ENCODE data around the gene FBN1. TPM values are rescaled to one million over a fixed set of nuclear protein-coding genes. Genes with fewer than 3 reads are reported as not detected.
A peak's percentile ranks its signal among the peaks of the same experiment; 100 is the strongest.

Gene FBN1
- total and polyA plus RNA-seq, 7 donors: 1.2 to 173 (median 57.0) TPM

- TF ChIP-seq EP300 (IDR thresholded peaks at IDR 0.05) (no peak), POLR2A (IDR thresholded peaks at IDR 0.05) (no peak), CTCF (IDR thresholded peaks at IDR 0.05) (no peak)
- Histone ChIP-seq H3K36me3 (no peaks in the 10 kb centered on the region), H3K27me3 (no peaks in the 10 kb centered on the region), H3K9me3 (no peaks in the 10 kb centered on the region), H3K4me3 (no peak overlapping the region), H3K27ac (peak overlapping the region in 2 of 4 donors; percentile 17 to 76), H3K4me1 (peaks cover 0 to 8% (median 4%) of the 10 kb centered on the region in 4 donors)
- intact Hi-C loops (cut with DNase I): no loop called here
- no peak for DNase-seq
- WGBS, 2 donors: 64 to 75% methylated on average over 10 of the region's 10 CpGs
Measured at GRCh38 chr15:48541341-48542278, 103.9 kb downstream of the FBN1 start.

GRCh38 chr15:48540756-48541155 lies 104.8 kb downstream of the FBN1 start:
- no peak for DNase-seq
- H3K4me1 ChIP-seq: peaks cover 0 to 8% (median 4%) of the 10 kb centered on the region in 4 donors
- WGBS, 2 donors: 88 to 92% methylated on average over 2 of the region's 2 CpGs
- no peaks in the 10 kb centered on the region for H3K27me3 ChIP-seq
- H3K36me3 ChIP-seq: no peaks in the 10 kb centered on the region
- intact Hi-C loops (cut with DNase I): no loop called here
- no peak overlapping the region for H3K4me3 ChIP-seq
- H3K27ac ChIP-seq: peak overlapping the region in 2 of 4 donors; percentile 17 to 76
- H3K9me3 ChIP-seq: no peaks in the 10 kb centered on the region
- no peak for TF ChIP-seq EP300 (IDR thresholded peaks at IDR 0.05)
- no peak for TF ChIP-seq POLR2A (IDR thresholded peaks at IDR 0.05)
- TF ChIP-seq POLR2AphosphoS5 (IDR thresholded peaks at IDR 0.05): no peak
- no peak for TF ChIP-seq CTCF (IDR thresholded peaks at IDR 0.05)

GRCh38 chr15:48538941-48539340 lies 106.6 kb downstream of the FBN1 start:
- WGBS, 2 donors: 69 to 81% methylated on average over 3 of the region's 3 CpGs
- Histone ChIP-seq H3K27ac (peak overlapping the region in 3 of 4 donors; percentile 12 to 63 (median 43)), H3K4me1 (peaks cover 0 to 14% (median 4%) of the 10 kb centered on the region in 4 donors), H3K27me3 (no peaks in the 10 kb centered on the region), H3K9me3 (no peaks in the 10 kb centered on the region), H3K4me3 (no peak overlapping the region), H3K36me3 (no peaks in the 10 kb centered on the region)
- TF ChIP-seq POLR2A (IDR thresholded peaks at IDR 0.05) (no peak), EP300 (IDR thresholded peaks at IDR 0.05) (no peak), POLR2AphosphoS5 (IDR thresholded peaks at IDR 0.05) (no peak), CTCF (IDR thresholded peaks at IDR 0.05) (no peak)
- intact Hi-C loops (cut with DNase I): loop anchor here (10.0 kb wide), 1 partner anchor 106 kb away; the partner anchor contains the start of gene FBN1
- DNase-seq: no peak

- intact Hi-C loops (cut with DNase I): loop anchor here (10.0 kb wide), 1 partner anchor 107 kb away; the partner anchor contains the start of gene FBN1
- H3K27ac ChIP-seq: peak overlapping the region; percentile 26 to 63 (median 58)
- no peak for DNase-seq
- no peaks in the 10 kb centered on the region for H3K36me3 ChIP-seq
- TF ChIP-seq CTCF (IDR thresholded peaks at IDR 0.05) (no peak), EP300 (IDR thresholded peaks at IDR 0.05) (no peak), POLR2A (IDR thresholded peaks at IDR 0.05) (no peak), POLR2AphosphoS5 (IDR thresholded peaks at IDR 0.05) (peak in 2 of 4 donors; percentile 30 to 54)
- H3K27me3 ChIP-seq: no peaks in the 10 kb centered on the region
- peaks cover 0 to 14% (median 4%) of the 10 kb centered on the region in 4 donors for H3K4me1 ChIP-seq
- 84 to 89% methylated on average over 16 of the region's 16 CpGs for WGBS, 2 donors
- no peak overlapping the region for H3K4me3 ChIP-seq
- no peaks in the 10 kb centered on the region for H3K9me3 ChIP-seq
Measured at GRCh38 chr15:48537271-48538113, 108.0 kb downstream of the FBN1 start.

All from sigmoid colon (tissue), 7 donors.